NCI-H2107 (cell line): ENCODE results near the gene PRKG1.

ENCODE experiments used
- DNase-seq: peaks from one replicate; lab custom pipeline; 2025; lab: John Stamatoyannopoulos, UW

The PRKG1 gene

DNA sequence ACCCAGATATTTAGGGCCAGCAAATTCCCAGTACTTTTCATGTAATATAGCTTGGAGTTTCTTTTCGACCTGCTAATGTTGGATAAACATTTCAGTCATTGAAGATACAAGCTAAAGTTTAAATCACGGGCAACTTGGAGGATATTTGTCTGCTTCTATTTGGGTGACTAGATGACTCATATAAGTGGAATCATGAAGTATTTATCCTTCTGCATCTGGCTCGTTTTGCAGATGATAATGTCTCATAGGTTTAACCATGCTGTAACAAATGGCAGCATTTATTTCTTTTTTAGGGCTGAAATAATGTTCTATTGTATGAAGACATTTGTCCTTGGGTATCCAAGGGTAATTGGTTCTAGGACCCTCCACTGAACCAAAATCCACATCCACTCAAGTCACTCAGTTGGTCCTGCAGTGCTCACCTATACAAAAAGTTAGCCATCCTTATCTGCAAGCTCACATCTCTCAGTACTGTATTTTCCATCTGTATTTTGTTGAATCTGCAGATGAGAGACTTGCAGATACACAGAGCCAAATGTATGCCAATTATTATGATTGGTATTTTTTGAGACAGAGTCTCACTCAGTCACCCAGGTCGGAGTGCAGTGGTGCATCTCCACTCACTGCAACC, 812.3 kb downstream of the PRKG1 start:
- no peak for DNase-seq

DNA sequence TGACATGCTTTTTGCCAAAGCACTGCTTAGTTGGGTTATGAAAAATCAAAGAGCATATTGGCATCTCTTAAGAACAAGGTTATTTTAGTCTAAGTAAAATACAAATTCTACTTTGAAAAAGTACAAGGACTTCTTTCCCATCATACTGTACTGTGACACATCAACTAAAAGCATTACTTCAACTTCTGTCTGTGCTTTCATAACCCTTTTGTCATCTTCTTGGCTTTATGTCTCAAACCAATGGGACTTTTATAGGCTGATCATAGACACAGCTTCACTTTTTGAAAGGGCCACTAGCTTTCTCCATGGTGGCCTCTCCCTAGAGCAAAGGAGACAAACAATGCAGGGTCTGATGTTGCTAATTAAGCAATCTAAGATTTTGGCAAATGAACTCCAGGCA, 814.0 kb downstream of the PRKG1 start:
- no peak for DNase-seq

DNA sequence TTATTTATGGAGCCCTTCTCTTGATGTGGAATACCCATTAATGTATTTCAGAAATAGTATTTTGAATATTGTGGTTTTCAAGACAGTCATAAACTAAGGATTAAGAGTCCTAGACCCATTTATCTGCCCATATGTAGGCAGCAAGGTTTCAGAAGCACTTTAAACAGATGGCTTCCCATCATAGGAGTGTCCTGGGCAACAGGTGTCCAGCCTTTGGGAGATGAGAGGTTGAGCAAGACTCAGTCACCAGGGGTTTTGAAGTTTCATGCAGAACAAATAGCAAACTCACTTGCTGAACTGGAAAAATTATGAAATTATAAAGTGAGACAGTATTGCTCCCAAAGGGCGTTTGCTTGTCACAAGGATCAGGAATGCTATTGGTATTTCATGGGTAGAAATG, 818.0 kb downstream of the PRKG1 start:
- DNase-seq = no peak

DNA sequence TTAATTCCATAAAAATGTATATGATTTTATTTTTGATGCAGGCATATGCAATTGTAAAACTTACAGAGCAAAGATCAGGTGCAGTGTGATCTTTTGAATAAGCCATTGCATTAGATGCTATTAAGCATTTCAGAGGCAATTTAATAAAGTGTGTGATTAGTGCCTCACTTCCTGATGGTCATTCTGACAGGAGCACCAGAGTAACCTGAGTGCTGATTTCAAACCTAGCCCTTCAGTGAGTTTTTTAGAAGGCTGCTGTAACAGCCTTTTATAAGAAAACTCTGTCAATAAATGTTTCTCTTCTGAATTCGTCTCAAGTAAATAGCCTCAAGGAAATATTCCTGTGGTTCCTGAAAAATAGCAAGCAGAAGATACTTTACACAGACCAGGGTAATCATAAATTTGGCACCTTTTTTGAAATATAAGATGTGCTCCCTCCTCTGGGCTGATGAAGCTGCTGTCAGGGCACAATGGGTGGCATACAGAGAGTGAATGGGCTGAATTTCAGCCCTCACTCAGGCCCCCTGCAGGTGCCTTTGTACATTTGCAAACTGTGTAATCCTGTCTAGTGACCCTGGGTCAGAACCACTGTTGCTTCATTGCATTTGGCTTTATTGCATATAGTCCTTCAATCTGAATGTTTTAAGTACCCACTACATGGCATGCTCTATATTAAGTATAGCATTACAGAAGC, 818.8 kb downstream of the PRKG1 start:
- no peak for DNase-seq

DNA sequence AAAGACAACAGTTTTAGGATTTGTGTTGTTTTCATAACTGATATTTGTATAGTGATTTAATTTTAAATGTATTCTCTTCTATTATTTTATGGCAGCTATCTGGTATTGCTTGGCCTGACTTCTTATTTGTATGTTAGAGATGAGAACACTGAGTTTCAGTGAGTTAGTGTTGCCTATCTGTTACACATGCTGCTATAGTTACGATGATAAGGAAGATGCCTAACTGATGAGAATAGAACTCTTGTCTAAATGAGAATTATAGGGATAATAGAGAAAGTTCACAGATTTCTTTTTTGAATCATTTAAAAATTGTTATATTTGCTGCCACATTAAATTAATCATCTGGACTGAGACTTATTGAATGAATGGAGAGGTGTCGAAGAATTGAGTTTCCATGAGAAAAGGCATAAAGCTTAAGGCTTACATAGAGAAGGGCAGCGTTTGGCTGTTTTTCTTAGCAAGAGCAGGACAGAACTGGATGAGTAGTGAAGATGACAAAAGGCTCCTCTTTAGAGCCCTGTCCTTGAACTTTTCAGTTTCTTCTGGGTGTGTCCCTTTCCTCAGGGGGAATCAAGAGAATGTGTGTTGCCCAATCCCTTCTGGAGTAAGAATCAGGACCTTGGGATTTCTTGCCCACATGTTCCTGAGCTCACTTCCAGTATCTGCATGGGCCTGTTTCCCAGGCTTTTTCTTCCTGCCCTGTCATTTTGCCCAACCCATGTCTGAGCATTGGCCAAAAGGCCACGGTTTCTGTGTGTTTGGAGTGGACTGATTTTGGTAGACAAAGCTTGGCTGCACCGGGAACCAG, 820.7 kb downstream of the PRKG1 start:
- DNase-seq = no peak

DNA sequence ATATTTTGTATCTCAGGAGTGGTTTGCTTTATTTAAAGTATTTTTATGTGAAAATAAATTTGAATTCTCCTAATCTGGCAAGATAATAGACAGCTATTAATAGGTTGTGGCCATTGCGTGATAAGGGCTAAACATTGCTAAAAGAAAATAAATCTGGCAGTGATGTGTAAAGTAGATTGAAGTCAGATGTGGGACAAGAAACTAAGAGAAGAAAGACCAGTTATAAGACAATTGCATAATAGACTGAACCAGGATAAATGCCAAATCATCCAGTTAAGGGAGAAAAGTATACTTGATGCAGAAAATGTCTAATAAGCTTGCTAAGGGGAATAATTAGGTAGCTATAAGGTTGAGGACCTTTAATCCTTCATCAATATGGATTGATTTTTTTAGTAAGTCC, 822.6 kb downstream of the PRKG1 start:
- no peak for DNase-seq

DNA sequence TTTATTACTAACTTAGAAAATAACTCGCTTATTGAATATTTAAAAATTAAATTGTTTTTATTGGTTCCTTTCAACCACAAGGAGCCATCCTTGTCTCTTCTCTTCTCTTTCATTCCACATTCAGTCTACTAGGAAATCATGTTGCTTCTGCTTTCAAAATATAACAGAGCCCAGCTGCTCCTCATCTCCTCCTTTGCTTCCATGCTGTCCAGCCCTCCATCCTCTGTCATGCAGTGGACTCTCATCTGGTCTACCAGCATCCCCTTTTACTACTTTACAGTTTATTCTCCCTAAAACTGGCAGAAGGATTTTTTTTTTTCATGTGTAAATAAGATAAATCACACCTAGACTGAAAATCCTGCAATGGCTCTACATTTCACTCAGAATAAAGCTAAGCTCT, 823.3 kb downstream of the PRKG1 start:
- no peak for DNase-seq

DNA sequence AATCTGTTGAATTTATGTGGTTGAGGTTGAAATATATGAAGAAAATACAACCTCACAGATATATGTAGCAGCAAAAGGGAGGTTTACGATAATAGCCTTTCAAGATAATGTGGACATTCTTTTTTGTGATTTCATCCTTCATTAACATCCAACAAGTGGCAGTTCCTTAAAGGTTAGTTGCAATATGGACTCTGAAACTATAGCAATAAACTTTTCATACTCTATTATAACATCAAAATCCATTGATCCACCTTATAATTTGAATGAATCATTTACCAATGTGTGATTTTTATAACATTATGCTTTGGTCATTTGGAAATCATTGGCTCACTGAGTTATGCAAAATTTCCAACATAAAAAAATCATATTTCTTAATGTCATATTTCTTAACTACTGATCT, 825.9 kb downstream of the PRKG1 start:
- no peak for DNase-seq

DNA sequence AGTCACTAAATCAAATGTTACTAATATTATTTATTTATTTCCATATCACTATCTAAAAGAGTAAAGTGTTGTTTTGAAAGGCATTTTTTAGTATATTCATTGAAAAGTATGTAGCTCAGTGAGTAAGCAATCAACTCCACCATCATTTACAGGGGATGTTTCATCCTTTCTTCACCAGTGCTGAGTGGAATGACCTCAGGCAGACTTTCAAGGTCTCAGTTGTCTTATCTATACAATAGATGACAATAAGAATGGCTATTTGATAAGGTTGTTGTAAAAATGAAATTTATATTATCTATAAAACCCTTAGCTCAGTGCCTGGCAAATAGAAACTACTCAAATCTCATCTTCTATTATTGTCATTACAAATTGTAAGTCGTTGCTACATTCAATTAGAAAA, 829.4 kb downstream of the PRKG1 start:
- no peak for DNase-seq

DNA sequence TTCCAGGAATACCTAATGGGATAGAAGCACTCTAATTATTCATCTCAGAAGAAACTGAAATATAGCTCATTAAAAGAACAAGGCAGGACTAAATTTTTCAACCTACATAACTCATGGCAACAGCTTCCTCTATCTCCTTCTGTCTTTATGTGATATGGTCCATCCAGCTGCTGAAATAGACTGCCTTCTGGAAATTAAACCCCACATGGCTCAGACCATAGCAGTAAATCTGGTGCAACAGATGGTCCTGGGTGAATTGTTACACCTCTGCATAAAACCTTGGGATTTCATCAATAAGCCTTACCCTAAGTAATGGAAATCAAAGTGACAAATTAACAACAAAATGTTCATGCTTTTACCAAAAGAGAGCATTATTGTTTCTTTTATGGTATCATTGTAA, 830.7 kb downstream of the PRKG1 start:
- no peak for DNase-seq

DNA sequence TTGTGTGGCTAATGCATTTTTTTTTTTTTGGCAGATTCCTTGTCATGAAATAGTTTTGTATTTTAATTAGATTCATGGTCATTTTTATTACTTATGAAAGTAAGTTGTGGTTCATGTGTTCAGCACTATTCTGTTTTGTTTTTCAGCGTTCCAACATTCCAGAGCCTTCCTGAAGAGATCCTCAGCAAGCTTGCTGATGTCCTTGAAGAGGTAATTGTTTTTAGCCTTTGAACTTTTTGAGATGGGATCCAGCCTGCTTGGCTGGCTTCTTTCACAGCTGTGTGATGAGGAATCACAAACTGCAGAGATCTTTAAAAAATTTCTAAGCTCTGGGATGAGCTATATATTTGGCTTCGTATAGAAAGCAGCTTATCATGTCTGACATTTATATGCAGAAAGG, 833.1 kb downstream of the PRKG1 start:
- DNase-seq = no peak

DNA sequence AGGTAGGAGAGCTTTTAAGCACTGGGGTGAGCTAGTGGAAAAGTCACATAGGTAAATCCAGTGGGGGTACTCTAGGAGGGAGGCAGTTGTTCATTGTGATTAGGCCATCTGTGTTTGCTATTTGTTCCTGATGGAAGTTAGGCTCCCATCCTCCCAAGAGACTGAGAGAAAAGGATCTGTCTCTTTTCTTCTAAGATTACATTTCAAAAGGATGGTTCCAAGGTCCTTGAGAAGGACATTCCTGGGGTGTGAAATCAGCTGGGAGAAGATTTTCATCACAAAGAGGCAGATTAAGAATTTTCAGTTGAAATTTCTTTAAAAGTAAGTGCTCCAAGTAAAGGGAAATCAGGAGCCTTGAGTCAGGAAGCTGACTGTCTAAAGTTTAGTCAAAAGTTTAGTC, 835.9 kb downstream of the PRKG1 start:
- DNase-seq = no peak

DNA sequence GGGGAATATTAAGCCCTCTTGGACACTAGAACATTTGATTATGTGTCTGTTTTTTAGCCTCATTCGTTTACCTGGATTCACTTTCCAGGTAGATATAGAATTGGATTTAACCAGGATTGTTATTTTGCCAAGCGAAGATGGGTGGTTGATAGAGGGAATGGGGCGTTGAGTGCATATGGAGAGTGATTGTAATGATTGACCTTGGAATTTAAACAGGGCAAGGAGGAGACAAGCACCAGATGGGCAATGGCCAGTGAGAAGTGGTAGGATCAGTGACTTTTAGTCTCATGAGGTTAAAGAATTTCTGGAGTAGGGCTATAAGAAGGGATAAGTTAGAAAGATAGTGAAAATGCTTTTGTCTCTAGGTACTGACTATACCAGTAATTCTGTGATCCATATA, 836.3 kb downstream of the PRKG1 start:
- DNase-seq = no peak

DNA sequence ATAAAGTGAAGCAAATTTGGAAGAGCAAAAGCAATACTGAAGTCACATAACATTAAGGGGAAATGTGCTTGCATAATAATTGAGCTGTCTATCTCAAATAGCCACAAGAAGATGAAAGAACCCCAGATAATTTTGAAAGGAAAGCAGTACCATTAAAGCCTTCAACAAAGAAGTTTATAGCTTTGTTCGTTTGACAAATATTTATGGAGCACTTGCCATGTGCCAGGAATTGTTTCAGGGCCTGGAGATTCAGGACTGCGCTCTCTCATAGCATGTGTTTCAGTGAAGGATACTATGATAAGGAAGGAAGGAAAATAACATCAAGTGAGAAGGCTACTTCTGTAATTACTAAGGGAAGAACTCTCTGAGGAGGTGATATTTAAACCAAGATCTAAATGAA, 837.4 kb downstream of the PRKG1 start:
- DNase-seq = no peak

DNA sequence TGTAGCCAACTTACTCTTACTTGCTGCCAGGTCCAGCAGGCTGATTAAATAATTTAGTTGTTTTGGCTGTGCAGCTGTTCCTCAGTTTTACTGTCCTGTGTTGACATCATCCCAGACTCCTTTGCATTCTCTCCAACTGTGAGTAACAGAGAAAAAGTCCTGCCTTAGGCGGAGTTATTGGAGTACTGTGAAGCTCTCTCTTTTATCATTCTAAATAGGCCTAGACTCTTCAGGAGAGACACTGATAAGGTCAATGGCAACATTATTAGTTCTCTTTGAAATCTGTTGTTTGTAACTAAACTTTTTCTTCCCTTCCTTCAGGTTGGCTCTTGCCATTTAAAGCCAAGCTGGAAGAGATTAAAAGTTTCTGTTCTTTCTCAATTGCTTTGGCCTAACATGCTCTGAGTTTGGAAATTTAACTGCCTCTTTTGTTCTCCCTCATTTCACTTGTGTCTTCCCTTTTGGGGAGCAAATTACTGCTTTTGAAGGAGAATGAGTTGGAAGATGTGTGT, 840.8 kb downstream of the PRKG1 start:
- no peak for DNase-seq

DNA sequence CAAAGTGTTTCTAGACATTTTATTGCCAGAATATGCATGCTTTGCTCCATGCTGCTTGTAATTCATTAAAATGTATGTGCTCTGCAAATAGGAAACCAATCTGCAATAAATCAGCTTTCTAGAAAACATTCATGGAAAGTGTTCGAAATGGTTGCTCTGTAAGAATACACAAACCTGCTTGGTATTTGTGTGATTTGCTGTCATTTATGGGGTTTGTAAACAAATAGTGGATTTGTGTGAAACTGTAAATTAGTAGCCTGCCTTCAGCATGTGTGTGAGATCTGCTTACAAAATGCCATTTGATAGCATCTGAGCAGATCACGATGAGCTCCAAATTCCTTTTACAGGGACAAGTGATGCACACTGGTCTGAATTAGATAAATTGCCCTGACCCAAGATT, 844.2 kb downstream of the PRKG1 start:
- DNase-seq = no peak

DNA sequence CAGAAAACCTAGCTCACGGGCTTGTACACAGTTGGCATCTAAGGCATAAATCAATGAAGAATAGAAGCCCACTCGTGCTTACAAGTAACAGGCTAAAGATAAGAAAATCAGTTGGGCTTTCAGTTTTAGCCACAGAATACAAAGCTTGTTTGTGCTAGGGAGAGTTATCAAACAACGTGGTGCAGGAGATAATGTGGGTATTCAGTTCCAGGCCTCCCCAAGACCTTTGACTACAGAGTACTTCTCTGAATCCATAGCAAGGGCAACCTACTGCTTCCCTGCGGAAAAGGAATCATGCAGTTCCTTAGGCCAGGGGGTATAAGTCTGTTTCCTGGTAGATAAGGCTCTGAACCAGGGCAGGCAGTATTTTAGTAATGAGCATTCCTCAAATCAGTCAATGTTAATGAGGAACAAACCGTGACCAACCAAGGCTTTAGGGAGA, 844.6 kb downstream of the PRKG1 start:
- no peak for DNase-seq

DNA sequence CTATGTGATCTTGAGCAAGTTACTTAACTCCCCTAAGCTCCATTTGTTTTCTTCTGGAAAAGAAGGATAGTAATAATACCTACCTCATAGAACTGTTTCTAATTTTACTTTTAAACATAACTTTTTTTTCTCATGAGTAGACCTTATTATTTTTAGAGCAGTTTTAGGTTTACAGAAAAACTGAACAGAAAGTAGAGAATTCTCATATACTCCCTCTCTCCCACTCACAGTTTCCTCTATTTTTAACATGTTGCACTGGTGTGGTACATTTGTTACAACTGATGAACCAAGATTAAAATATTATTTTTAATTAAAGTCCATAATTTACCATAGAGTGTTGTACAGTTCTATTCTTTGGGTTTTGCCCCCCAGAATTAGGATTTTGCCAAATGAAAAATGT, 846.4 kb downstream of the PRKG1 start:
- no peak for DNase-seq

DNA sequence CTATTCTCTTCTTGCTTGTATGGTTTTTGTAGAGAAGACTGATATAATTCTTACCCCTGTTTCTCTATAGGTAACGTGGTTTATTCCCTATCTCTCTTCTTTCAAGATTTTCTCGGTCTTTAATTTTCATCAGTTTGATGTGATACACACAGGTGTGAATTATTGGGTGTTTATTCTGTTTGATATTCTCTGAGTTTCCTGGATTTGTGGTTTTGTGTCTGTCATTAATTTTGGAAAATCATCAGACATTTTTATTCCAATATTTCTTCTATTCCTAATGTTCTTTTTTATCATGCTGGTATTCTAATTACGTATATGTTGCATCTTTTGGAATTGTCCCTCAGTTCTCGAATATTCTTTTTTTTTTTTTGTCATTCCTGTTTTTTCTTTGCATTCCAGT, 850.1 kb downstream of the PRKG1 start:
- no peak for DNase-seq

DNA sequence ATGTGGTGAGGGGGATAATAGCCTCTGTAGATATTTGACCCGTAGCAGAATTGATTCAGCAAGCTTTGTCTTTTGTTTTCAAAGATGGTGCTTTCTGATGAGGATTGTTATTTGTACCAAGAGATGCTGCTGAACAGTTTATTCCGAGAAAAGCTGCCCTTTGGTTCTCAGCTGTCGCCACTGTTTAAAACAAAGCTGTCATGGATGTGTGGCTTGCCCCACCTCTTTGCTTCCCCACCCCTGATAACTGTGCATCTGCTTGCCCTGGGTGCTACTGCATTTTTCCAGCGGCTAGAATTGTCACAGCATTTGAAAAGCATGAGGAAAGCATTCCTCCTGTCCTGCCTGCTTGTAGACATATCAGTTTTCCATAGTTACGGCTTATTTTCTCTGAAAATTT, 852.0 kb downstream of the PRKG1 start:
- no peak for DNase-seq

DNA sequence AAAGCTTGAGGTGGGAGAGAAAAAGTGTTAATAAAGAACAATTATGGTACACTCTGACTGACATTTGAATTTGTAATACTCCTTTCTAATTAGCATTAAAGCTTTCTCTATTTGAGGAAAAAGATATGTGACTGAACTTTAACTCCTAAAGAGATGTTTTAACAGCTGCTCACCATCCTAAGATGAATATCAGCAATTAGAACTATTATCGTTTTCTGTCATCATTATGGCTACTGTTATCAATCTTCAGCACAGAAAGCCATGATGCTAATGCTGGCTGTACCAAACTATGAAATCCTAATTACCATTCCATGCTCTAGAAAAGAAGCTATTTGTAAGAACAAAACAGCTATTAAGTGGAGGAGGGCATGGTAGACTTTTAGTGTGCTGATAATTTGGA, 853.9 kb downstream of the PRKG1 start:
- DNase-seq = no peak

DNA sequence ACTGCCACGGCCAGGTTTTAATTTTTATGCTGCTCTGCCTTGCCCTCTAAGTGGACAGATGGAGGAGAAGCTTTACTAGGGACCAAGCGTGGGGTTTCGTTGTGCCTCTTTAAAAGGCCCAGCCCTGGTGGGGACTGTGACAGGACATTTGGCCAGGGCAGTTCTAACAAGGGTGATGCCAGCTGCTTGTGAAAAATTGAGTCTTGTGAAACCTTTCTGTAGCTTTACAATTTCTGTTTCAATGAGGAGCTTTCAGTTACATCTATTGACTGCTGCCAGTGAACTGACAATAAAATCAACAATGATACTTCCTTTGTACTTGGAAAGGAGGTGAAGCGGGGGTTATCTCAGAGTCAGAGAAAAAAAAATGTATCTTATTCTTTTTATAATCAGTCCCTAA, 858.2 kb downstream of the PRKG1 start:
- no peak for DNase-seq

DNA sequence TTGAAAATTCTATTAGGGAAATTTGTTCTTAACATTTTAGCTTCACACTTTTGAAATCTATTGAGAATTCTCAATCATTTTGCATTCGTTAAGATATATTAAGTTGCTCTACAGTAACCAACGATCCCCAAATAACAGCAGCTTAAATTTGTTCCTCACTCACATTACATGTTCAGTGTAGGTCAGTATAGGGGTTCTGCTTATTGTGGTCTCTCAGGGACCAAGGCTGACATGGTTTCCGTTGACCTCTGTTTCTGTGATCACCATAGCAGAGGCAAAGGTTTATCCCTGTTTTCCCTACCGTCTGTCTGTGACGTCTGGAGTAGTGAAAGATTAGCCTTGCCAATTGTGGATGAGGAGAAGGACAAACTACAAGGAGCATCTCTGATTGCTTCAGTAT, 860.1 kb downstream of the PRKG1 start:
- no peak for DNase-seq
